Hematopoietic multipotent progenitor cell treated with erythropoietin and hydrocortisone succinate and interleukin-3 and kit ligand, for 17 days (in vitro differentiated cells): ENCODE results near the gene ABR.
"Not testable (repeated sequence)": the region's sequence is repeated elsewhere in the genome, so short reads cannot be mapped to it uniquely, and the experiment has no call there.

ENCODE experiments used
- DNase-seq: peaks from one replicate; pipeline ENCODE4 v3.0.0-alpha.2; 2015; ENCODE audit warnings: low spot score

The ABR gene

DNA sequence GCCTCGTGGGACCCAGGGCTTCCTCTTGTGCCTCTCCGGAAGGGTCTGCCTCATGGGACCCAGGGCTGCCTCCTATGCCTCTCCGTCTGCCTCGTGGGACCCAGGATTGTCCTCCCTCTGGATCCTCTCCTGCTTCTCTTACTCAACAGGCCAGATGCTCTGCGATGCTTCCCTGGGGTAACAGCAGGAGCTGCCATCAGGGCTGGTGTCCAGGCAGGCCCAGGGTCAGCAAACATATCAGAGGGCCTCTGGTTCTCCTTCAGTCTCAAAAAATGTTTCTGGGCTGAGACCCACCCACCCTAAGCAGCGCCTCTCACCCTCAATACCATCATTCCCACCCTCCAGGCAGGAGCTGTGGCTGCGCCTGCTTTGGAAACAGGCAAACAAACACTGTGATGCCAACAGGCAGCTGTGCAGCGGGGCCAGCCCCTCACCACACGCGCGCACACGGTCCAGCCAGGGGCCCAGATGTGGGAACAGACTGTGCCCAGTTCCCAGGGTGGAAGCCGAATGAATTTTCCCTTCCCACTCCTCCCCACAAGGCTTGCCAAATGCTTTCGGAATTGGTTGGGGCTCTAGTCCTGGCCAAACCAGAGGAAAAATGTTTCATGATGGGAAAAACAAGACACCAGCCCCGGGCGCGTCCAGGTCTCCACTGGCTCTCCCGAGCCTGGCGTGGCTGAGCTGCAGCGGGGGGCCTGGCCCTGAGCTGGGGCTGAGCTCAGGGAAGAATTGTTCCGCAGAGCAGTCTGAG lies 171.6 kb downstream of the ABR start:
- no peak for DNase-seq

- no peak for DNase-seq
These were observed 172.3 kb downstream of the ABR start for GRCh38 chr17:1007310-1008007.

DNA sequence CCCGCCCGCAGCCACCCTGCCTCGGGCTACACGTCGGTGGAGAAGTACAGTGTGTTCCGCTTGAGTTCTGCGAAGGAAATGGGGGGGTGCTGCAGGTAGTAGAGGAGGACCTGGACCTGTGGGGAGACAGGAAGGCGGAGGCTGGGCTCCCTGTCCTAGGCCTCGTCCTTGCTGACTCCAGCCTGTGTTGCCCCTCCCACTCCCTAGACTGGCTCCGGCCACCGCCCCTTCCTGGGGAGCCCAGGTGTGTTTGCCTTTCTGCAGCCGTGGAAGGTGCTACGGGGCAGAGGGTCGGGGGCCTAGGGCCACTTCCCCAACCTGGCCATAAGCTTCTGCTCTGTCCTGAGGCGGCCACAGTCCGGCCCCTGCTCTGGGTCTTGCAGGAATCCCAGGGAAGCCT lies 173.7 kb downstream of the ABR start:
- no peak for DNase-seq

- no peak for DNase-seq
These were observed 174.3 kb downstream of the ABR start for GRCh38 chr17:1005361-1005946.

DNA sequence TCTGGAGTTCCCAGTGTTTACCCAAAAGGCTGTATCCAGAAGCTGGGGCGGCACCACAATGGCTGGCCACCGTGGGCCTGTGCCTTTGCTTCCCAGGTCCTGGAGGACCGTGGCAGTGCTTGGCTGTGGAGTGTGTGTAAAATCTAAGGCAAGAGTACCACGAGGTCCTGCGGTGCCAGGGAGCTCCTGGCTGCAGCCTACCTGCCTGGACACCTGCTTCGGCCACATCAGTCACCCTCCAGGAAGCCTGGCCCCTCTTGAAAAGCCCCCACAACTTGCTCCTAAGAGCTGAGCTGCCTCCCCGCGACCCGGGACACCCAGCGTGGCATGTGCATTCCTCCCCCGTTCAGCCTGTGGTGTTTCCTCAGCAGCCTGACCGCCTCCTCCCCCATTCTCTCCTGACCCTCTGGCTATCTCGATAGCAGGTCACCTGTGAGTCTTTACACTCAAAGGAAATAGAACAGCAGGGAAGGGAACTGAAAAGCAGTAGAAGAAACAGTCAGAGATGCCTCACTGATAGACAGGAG lies 174.9 kb downstream of the ABR start:
- no peak for DNase-seq

DNA sequence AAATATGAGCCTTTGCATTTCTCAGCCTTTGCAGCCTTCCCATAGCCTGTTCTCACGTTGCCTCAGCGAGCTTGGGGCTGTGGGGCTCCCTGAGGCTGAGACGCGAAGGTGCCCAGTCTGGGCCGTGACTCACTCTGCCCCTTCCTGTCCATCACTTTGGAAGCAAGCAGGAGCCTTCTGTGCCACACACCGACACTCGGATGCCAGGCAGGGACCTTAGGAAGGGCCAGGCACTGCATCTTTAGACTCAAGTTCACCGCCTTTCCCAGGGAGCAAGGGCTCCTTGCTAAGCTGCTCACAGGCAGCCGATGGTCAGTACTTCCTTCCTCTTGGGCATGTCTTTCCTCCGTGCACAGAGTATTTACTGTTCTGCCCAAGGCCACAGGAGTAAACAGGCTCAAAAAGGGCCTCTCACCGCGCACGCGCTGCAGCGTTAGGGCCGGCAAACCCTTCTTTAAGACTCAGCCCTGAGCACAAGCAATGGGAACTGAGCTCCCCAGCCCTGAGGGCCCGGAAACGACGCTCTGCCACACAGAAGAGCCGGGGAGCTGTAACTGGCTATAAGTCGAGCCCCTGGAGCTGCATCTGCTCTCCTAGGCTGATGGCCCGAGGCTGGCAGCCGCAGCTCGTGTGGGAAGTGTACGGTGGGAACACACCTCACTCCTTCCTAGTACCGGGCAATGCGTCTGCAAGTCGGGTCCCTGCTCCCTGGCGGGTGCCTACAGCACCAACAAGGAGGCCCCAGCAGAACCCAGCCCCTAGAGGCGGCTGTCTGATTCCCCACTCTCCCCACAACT lies 175.6 kb downstream of the ABR start:
- DNase-seq, result no peak

- no peak for DNase-seq
These were observed 176.2 kb downstream of the ABR start for GRCh38 chr17:1003633-1003971.

DNA sequence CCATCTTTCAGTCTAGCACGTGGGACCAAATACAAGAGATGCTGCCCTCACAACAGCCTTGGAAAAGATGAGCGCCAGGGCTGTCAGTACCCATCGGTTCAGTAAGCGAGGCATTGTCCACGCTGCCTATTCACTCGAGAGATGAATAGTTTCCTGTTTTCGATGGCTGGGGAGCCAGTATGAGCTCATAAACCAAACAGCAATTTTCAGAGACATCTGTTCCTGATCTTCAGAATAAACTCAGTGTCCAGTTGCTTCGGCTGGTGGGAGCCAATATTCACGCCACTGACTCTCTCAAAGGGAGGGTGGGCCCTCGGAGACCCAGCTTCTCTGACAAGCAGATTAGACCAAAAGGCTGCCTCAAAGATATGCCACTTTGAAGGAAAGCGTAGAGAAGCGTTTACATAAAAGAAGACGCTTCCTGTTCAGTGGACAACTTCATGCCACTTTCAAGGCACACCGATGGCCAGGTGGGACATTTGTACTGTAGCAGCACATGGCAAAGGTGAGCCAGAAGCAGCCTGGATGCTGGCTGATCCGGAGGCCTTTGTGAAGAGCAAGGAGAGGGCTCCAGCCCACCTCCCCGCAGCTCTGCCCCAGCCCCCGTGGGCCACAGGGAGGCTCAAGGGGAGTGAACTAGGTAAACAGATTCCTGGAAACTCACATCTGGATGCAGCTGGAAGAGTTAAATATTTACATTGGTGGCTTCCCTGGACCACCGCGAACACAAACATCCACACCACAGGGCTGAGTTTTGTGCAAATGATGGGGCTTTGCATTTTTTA lies 176.8 kb downstream of the ABR start:
- no peak for DNase-seq

DNA sequence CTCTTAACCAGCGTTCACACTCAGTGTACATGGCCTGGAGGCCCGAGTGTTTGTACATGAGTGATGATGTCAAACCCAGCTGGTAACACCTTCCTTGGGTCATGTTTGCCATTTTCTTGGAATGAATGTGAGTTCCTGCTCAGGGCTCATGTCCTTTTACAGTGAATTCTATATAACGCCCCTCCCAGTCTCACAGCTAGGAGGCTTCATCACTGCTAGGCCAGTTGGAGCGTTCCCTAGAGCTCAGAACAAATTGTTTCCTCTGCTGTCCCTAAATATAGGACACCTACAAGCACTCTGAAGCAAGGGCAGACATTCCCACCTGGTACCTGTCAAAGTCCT lies 177.4 kb downstream of the ABR start:
- no peak for DNase-seq

GRCh38 chr17:1001640-1002411 lies 178.0 kb downstream of the ABR start:
- no peak for DNase-seq

GRCh38 chr17:1000597-1001461 lies 179.0 kb downstream of the ABR start:
- no peak for DNase-seq

DNA sequence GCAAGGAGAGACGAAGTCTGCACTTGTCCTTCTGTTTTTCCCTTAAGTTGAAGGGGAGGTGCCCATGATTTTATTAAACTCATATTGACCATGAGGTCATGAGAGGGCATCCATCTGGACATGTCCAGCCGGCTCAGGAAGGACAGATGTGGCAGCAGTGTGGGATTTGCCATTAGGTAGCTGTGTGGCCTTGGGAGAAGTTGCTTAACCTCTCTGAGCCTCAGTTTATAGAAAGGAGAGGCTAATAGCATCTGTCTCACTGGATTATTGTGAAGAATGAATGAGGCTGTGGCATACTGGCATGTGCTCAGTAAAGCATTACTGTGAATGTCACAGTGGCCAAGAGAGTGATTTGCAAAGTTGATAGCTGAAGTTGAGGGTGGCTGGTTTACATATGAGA lies 181.7 kb downstream of the ABR start:
- DNase-seq, result no peak

GRCh38 chr17:996554-997344 lies 183.0 kb downstream of the ABR start, which contains the start of gene TIMM22:
TSS of gene TIMM22 (plus strand) at chr17:997129. CDS start at chr17:997143, 14 bp downstream.
- DNase-seq, result peak; percentile 94

GRCh38 chr17:995324-995723 lies 184.5 kb downstream of the ABR start:
- DNase-seq, result not testable (repeated sequence)

DNA sequence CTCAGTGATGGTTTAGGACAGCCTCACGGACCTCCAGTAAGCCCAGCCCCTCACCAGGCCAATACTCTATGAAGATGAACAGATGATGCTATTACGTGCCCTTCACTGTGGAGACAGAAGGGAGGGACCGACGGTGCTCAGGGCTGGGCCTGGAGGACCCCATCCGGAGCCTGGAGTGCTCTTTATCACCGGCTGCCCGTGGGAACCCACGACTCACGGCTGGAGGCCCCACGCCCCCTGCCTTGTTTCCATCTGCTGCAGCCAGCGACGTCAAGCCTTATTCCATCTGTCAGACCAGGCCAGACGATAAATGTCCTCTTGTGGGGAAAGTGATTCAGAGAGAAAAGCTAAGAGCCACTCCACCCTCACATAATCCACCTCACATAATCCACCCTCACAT lies 186.8 kb downstream of the ABR start:
- no peak for DNase-seq

DNA sequence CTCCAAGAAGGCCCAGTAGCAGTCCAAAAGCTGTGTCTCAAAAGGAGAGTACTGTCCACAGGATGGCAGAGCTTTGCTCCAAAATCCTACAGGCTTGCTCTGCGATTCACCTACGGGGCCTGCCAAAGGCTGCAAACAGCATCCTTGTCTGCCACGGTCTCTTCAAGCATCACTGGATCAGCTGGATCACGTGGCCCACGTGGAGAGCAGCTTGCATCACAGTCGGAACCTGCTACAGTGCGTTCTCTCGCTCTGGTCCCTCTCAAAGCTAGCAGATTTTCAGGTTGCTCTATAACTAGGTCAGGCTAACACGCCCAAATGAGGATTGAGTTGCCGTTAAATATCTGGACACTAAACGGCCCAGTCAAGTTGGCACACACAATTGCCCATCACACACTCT lies 191.2 kb downstream of the ABR start:
- no peak for DNase-seq

GRCh38 chr17:987931-988330 lies 191.8 kb downstream of the ABR start:
- DNase-seq, result no peak

GRCh38 chr17:986322-986929 lies 193.4 kb downstream of the ABR start:
- no peak for DNase-seq

DNA sequence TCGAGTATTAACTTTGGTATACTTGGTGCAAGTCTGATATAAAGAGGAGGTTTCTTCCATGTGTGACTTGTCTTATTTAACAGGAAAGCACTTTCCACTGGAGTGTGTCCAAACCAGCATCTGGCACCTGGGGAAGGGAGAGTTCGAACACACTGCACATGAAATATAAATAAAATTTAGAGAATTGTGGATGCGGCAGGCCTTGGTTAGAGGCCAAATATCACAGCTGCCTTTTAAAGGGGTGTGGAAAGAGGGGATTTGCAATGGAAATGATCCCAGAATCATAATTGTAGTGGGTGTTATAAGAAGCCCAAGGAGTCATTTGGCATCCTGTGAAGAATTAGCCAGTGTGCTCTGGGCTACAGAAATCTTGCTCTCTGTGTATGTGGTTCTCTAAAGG lies 195.9 kb downstream of the ABR start:
- DNase-seq, result no peak
